OCI-LY3 (cell line): ENCODE measurements around the gene PARP4.

Experiments used
- CTCF ChIP-seq: fragments of 200-600, 300-600 bp; sonication (generic); IDR thresholded peaks from 2 replicates; pipeline ENCODE4 v1.5.1; 2014; ENCODE audit warnings: antibody characterized with exemption, low read length, low read depth
- EZH2phosphoT487 ChIP-seq: fragments of 200-600 bp; shearing (Covaris generic); IDR thresholded peaks from 2 replicates; pipeline ENCODE4 v1.6.1; 2018; ENCODE audit warnings: antibody characterized with exemption, mixed run types, low read depth

GRCh38 chr13:24500977-24501376, 11.6 kb downstream of the PARP4 start:
- TF ChIP-seq CTCF: no peak
- no peak for TF ChIP-seq EZH2phosphoT487
